IPS-11a (cell line): Measurements from ENCODE around the gene SLCO2A1.

Experiments
- H3K4me3 ChIP-seq: one replicate; pipeline ENCODE4 v1.5.1; 2013; ENCODE audit warnings: low read depth, low read length, control low read depth

The SLCO2A1 gene

DNA sequence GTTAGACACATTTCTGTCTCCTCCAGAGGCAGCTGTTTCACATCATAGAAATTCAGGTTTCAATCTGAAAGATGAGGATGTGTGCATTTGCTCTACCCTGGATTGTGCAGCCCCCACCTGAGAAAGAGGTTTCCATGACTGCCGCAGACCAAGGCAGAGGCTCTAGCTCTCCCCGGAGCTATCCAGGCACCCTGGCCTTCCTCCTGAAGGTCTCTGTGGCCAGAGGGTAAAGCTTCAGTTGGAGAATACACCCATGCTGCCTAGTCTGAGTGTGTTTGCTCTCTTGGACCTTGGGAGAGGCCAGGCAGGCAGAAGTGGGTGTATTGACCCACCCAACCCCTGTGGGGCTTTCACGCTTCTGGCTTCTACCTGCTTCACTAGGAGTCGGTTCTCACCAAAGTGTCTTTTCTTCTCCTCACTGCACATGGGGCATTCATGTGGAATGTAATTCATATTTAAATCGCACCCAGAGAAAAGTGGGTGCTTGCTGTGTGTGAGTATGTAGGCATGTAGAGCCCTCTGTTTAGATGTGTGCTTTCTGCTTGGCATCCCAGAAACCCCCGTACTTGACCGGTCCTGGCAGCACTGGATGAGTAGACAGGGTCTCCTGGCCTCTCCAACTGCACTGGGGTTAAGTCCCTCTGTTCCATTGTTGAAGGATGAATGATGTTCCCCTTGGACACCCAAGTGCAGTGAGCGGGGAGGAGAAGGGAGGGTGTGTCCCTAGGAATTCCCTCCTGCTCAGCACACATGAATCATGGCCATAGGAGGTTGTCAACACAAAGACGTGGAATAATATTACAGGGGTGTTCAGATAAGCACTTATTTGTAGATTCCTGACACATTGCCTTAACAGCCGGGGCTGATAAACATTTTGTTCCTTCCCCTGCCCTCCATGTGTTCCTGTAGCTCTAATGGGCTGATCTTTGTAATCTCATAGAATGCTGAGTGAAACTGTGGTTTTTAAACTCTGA is 113.8 kb downstream of the SLCO2A1 start:
- no peak overlapping the region for H3K4me3 ChIP-seq

DNA sequence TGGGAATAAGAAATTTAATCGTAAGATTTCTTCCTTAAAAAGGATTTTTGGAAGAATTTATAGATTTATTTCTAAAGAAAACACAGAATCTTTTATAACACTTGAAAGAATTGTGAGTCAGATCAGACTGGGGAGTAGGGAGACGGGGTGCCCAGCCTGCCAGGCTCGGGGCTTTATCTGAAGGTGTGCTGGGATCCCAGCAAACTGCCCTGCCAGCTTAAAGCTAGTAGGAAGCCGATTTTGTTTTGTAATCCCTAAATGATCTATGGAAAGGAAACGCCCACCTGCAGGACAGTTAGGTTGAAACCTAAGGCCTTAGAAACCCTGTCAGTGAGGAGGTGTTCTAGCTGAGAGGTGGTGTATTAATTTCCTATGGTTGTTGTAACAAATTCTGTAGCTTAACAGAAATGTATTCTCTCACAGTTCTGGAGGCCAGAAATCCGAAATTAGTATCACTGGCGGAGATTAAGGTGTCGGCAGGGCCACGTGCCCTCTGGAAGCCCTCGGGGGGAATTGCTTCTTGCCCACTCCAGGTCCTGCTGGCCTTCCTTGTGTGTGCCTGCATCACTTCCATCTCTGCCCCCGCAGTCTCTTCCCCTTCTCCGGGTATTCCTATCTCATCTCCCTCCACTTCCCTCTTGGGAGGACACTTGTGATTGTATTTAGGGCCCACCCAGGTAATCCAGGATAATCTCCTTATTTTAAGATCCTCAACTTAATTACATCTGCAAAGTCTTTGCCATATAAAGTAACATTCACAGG is 114.7 kb downstream of the SLCO2A1 start:
- H3K4me3 ChIP-seq, result no peak overlapping the region

DNA sequence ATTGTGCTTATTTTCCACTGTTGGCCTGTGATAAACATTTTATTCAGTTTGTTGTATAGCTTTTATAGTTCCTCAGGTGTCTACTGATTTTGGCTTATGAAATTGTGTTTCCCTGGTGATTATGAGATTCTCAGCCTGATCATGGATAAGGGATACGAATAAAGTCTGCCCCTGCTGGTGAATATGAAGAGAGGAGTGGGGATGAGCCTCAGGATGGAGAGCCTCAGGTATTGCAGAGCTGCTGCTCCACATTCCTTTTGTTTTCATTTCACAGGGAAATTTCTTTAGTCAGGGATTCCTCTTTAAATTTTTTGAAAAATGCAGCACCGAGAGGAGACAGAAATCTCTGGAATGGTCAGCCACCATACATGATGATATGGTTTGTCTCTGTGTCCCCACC is 119.3 kb downstream of the SLCO2A1 start:
- H3K4me3 ChIP-seq, result no peak overlapping the region

- H3K4me3 ChIP-seq, result no peak overlapping the region
Observed at GRCh38 chr3:133905376-133905775, 124.3 kb downstream of the SLCO2A1 start.

DNA sequence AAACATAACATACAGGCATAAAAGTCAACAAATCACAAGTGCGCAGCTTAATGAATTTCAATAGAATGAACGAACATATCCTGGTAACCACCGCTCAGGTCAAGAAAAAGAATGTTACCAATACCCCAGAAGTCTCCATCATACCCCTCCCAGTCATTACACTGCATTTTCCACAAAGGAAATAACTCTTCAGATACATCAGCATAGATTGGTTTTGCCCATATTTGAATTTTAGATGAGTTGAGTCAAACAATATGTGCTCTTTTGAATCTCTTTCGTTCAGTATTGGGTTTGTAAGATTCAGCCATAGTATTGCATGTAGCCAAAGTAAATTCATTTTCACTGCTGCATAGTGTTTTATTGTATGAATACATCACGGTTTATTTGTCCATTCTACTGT is 127.9 kb downstream of the SLCO2A1 start:
- H3K4me3 ChIP-seq, result no peak overlapping the region

DNA sequence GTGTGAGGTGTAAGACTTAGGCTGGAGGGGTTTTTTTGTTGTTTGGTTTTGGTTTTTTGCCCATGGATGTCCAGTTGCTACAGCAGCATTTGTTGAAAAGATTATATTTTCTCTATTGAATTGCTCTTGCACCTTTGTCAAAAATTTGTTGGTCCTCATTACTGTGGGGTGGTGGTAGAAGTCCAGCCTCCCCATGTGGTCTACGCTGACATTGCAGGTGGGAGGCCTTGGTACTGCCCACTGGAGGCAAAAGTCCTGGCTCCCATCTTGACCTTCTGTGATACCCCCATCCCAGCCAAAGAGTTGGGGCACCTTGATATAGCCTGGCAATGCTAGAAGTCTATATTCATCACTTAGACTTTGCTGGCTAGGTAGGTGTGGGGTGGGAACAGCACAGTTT is 128.6 kb downstream of the SLCO2A1 start:
- H3K4me3 ChIP-seq, result no peak overlapping the region

DNA sequence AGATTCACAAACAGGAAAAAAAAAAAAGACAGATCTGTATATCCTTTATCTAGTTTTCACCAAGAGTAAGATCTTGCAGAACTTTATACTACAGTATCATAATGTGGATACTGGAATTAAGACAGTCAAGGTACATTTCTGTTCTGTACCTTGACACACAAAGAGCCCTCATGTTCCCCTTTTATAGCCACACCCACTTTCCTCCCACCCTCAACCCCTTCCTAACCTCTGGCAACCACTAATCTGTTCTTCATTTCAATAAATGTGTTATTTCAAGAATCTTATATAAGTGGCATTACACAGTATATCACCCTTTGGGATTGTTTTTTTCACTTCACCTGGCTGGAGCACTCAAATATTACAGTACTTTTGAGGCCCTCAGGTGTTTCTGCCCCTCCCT is 130.4 kb downstream of the SLCO2A1 start:
- H3K4me3 ChIP-seq, result no peak overlapping the region

DNA sequence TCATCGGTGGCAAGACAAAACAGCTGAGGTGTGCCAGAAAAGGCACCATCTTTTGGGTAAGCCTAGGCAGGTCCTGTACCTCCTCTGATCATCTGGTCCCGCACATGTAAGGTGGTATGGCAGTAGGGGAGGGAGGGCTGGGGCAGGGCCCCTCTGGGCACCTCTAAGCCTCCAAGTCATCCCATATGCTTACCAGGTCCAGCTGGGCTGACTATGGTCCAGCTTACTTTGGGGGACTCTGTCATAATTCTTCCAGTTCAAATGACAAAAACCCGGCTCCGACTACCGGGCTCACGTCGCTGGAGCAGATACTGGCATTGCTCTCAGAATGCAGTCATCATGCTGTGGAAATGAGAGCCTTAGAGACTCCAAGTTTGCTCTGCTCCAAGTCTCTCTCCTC is 132.2 kb downstream of the SLCO2A1 start:
- H3K4me3 ChIP-seq, result no peak overlapping the region

- H3K4me3 ChIP-seq, result peak overlapping the region; percentile 67
Observed at GRCh38 chr3:133896002-133896761, 133.5 kb downstream of the SLCO2A1 start.

GRCh38 chr3:133895208-133896001 is 134.3 kb downstream of the SLCO2A1 start, which contains the start of gene RAB6B:
Gene RAB6B (minus strand): TSS chr3:133895882. CDS start chr3:133895466, 416 bp downstream.
- peak within 1 kb of the TSS; percentile 67 for H3K4me3 ChIP-seq

DNA sequence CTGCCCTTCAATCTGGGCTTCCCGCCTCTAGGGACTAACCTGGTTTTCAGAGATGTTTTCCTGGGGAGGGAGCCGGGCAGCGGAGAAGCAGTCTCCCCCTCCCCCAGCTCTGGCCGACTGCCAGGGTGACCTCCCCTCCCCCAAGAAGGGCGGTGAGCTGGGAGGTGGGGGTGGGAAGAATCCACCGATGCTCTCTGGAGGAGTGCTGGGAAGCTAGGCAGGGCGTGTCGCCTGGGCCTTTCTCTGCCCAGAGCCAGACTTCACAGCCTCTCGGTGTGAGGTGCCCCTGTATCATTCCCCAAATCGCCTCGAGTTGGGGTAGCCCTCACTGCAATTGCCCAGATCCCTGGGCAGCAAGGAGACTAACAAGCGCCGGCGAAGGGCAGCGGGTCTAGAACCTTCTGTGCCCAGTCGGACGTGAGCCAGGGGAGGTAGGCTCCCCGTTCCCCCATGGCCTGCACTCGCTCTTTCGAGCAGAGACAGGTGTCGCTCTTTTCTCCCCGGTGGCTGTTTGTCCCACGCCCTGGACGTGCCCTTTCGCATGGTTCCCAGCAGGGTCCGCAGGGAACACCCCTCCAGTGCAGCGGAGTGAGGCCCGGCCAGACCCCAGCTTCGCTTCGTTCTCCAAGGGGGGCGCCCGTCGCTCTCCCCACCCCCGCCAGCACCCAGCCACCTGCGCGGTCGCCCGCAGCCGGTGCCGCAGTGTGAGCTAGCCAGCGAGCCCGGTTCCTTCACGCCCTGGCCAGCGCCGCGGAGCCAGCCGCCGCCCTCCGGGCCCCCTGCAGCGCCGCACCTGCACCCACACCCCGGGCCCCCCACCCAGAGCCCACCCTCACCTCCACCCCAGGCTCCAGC is 135.1 kb downstream of the SLCO2A1 start:
- H3K4me3 ChIP-seq, result peak overlapping the region; percentile 67

- H3K4me3 ChIP-seq, result peak overlapping the region; percentile 13
Observed at GRCh38 chr3:133893683-133894352, 135.9 kb downstream of the SLCO2A1 start.

- no peak overlapping the region for H3K4me3 ChIP-seq
Observed at GRCh38 chr3:133892541-133893231, 137.0 kb downstream of the SLCO2A1 start.

- no peak overlapping the region for H3K4me3 ChIP-seq
Observed at GRCh38 chr3:133891662-133892378, 137.9 kb downstream of the SLCO2A1 start.

DNA sequence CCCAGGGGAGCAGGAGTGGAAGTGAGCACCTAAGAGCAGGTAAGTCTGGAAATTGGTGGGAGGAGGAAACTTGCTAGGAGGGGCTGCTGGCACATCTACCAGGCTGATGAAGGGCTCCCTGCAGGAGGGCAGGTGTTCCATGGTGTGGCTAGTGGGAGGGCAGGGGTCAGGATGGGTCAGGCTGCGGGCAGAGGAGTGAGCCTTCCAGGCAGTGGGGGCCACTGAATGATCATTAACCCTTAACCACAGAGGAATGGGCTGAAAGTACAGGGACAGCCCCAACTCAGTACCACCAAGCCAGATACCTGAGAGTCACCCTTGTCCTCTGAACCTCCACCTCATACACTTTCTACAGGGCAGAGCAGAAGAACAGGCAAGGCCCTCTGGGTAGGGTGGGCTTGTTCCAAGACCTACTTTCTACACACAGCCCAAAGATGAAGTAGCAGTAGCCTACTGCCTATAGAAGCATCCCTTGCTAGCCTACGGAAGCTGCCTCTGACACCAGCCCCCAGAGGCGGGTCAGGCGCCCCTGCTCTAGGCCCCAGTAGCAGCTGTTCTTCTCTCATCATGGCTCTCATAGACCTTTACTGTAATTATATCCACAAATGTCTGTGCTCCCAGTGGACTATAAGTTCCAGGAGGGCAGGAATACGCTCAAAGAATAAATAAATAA is 138.6 kb downstream of the SLCO2A1 start:
- no peak overlapping the region for H3K4me3 ChIP-seq

DNA sequence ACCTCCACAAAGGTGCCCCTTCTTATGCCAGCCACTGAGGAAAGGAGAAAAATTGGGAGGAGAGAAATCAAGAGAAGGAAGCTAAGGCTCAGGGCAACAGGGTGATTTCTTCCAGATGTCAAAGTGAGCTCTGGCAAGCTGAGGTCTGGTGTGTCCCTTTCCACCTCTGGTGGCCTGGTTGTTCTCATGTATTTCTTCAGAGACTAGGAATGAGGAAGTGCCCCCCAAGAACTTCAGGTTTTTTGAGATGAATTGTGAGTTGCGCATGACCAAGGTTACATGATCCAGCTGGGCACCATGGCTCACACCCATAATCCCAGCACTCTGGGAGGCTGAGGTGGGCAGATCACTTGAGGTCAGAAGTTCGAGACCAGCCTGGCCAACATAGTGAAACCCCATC is 139.7 kb downstream of the SLCO2A1 start:
- H3K4me3 ChIP-seq, result no peak overlapping the region

DNA sequence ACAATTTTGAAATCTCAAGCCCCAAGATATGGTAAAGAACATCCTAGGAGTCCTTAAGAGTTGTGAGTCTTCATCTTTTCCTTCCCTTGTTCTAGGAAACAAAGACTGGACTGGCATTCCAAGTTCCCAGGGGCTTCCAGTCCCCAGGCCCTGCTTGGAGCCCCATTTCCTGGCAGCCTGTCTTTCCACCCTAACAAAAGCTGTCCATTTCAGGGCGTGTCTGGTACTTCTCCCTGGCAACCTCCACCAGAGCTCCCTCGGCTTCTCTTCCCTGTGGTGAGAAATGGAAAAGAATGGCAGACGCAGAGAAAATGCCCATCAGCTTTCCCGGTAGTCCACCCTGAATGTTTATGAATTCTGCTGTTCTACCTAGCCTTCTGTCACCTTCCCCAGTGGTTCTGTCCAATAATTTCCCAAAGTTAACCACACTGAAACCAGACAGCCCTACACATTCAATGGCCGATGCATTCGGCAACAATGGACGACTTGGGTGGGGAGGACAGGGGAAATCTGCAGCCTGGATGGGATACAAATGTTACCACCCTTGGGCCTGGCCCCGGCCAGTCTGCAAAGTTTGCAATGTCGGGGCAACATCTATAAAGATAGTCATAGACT is 140.9 kb downstream of the SLCO2A1 start:
- no peak overlapping the region for H3K4me3 ChIP-seq
